Upper lobe of left lung (tissue), 6 donors: ENCODE data around the gene PIGV. TPM values are rescaled to one million over a fixed set of nuclear protein-coding genes. Genes with fewer than 3 reads are reported as not detected.
"Not testable (repeated sequence)": the region's sequence is repeated elsewhere in the genome, so short reads cannot be mapped to it uniquely, and the experiment has no call there.

Source experiments
- ATAC-seq, 2 donors: fragments of 200-7000 bp; cut with Tn5 transposase; one replicate each; pipeline ENCODE4 v1.9.1; 2022; ENCODE audit warnings: mild to moderate bottlenecking in 2 of 2, moderate library complexity in 2 of 2; ENCODE audit not compliant: low FRiP score in 2 of 2
- DNase-seq, 2 donors: peaks; one replicate each; pipeline ENCODE4 v3.0.0-alpha.2; 2019 to 2020
- H3K27ac ChIP-seq, 4 donors: fragments of 200-600 bp; sonication (generic); one replicate each; pipeline ENCODE4 v1.5.1; 2016 to 2019
- H3K27me3 ChIP-seq, 4 donors: fragments of 200-600 bp; sonication (generic); one replicate each; pipeline ENCODE4 v1.5.1; 2017 to 2019
- H3K36me3 ChIP-seq, 4 donors: fragments of 200-600 bp; sonication (generic); one replicate each; pipeline ENCODE4 v1.5.1; 2016 to 2019
- H3K4me1 ChIP-seq, 4 donors: fragments of 200-600 bp; sonication (generic); one replicate each; pipeline ENCODE4 v1.5.1; 2018 to 2019
- H3K4me3 ChIP-seq, 4 donors: fragments of 200-600 bp; sonication (generic); one replicate each; pipeline ENCODE4 v1.5.1; 2017 to 2019; ENCODE audit warnings: mild to moderate bottlenecking in 2 of 4, moderate library complexity in 1 of 4
- H3K9me3 ChIP-seq, 4 donors: fragments of 200-600 bp; sonication (generic); one replicate each; pipeline ENCODE4 v1.5.1; 2018 to 2019
- CTCF ChIP-seq, 6 experiments: fragments of 450-650 bp in 4 of 6; fragments of 200-600 bp in 2 of 6; sonication (generic) in 2 of 6; IDR thresholded peaks; one replicate each; pipeline ENCODE4 v1.5.1; 2016 to 2019; ENCODE audit warnings: antibody characterized with exemption in 6 of 6
- EP300 ChIP-seq, 4 donors: sonication (generic); formaldehyde crosslinking; IDR thresholded peaks; one replicate each; pipeline ENCODE4 v1.5.1; 2017; ENCODE audit warnings: antibody characterized with exemption in 4 of 4, control low read depth in 2 of 4
- POLR2A ChIP-seq, 4 donors: fragments of 450-650 bp; IDR thresholded peaks; one replicate each; pipeline ENCODE4 v1.5.1; 2016 to 2017; ENCODE audit warnings: antibody characterized with exemption in 4 of 4, mild to moderate bottlenecking in 2 of 4
- POLR2AphosphoS5 ChIP-seq, 2 donors: sonication (generic); formaldehyde crosslinking; IDR thresholded peaks; one replicate each; pipeline ENCODE4 v1.5.1; 2017; ENCODE audit warnings: antibody characterized with exemption in 2 of 2
- WGBS, 2 donors: methylation state at CpG; one replicate each; pipeline ENCODE4 v1.1.5; 2017 to 2018; 5-methylcytosine and 5-hydroxymethylcytosine counted together
- total RNA-seq, 6 donors: library from RNA; depleted of rRNA in 4 of 6; stranded (reverse); fragments of >200 nt in 4 of 6; gene quantifications; one replicate each; pipeline versions ENCODE4 v1.1.0 to v1.2.1, GENCODE V29; 2016 to 2021
- donor health status: DM: no; HTN: no; CAD: no; lungs with moderate emphysema.
- donor health status: DM: no; HTN: yes; CAD: no; lungs with severe emphysema.

Gene PIGV
- total RNA-seq, 6 donors from 2014 or later = 11.9 to 25.1 (median 17.5) TPM

GRCh38 chr1:26833432-26834405, 46.0 kb downstream of the PIGV start:
- DNase-seq (peak in 1 of 2 donors; percentile 83), ATAC-seq (peak; percentile 41 to 71)
- WGBS, 2 donors = 75 to 80% methylated on average over 15 to 23 of the region's 23 CpGs
- Histone ChIP-seq H3K4me3 (no peak overlapping the region), H3K27ac (peak overlapping the region; percentile 54 to 82 (median 72)), H3K36me3 (peaks cover 0 to 73% (median 42%) of the 10 kb centered on the region in 4 donors), H3K27me3 (no peaks in the 10 kb centered on the region), H3K4me1 (peaks cover 9 to 25% (median 18%) of the 10 kb centered on the region in 4 donors), H3K9me3 (no peaks in the 10 kb centered on the region)
- TF ChIP-seq CTCF (IDR thresholded peaks at IDR 0.05) = peak in 2 of 6 experiments; percentile 8 to 12
- TF ChIP-seq POLR2AphosphoS5 (IDR thresholded peaks at IDR 0.05) = peak; percentile 36 to 42
- TF ChIP-seq EP300 (IDR thresholded peaks at IDR 0.05) = no peak
- TF ChIP-seq POLR2A (IDR thresholded peaks at IDR 0.05) = peak in 1 of 4 donors; percentile 33

- not testable (repeated sequence) for H3K27ac ChIP-seq, H3K4me1 ChIP-seq, ATAC-seq, H3K27me3 ChIP-seq, H3K4me3 ChIP-seq, H3K9me3 ChIP-seq, DNase-seq
- peaks cover 0 to 90% (median 60%) of the 10 kb centered on the region in 4 donors for H3K36me3 ChIP-seq
- 91 to 94% methylated on average over 5 of the region's 5 CpGs for WGBS, 2 donors
Measured at GRCh38 chr1:26837665-26838064, 49.9 kb downstream of the PIGV start.

GRCh38 chr1:26838474-26839338, 51.0 kb downstream of the PIGV start:
- H3K4me3 ChIP-seq = no peak overlapping the region

GRCh38 chr1:26839339-26839722, 51.6 kb downstream of the PIGV start:
- H3K9me3 ChIP-seq = no peaks in the 10 kb centered on the region
- H3K4me3 ChIP-seq = no peak overlapping the region
- H3K27ac ChIP-seq = no peak overlapping the region
- DNase-seq (no peak), ATAC-seq (no peak)
- H3K27me3 ChIP-seq = no peaks in the 10 kb centered on the region
- 91 to 95% methylated on average over 1 of the region's 1 CpG for WGBS, 2 donors
- H3K36me3 ChIP-seq = peaks cover 0 to 88% (median 50%) of the 10 kb centered on the region in 4 donors
- no peaks in the 10 kb centered on the region for H3K4me1 ChIP-seq
- TF ChIP-seq EP300 (IDR thresholded peaks at IDR 0.05) (no peak), POLR2AphosphoS5 (IDR thresholded peaks at IDR 0.05) (no peak), CTCF (IDR thresholded peaks at IDR 0.05) (no peak), POLR2A (IDR thresholded peaks at IDR 0.05) (no peak)

More at GRCh38 chr1:26838474-26839338, 51.0 kb downstream of the PIGV start:
- Histone ChIP-seq H3K9me3 (no peaks in the 10 kb centered on the region), H3K36me3 (peaks cover 0 to 90% (median 56%) of the 10 kb centered on the region in 4 donors), H3K27ac (peak overlapping the region in 1 of 4 donors; percentile 20), H3K27me3 (no peaks in the 10 kb centered on the region), H3K4me1 (peaks cover 0 to 3% (median 0%) of the 10 kb centered on the region in 4 donors)
- DNase-seq (no peak), ATAC-seq (no peak)
- TF ChIP-seq CTCF (IDR thresholded peaks at IDR 0.05) (no peak), POLR2A (IDR thresholded peaks at IDR 0.05) (no peak), EP300 (IDR thresholded peaks at IDR 0.05) (no peak), POLR2AphosphoS5 (IDR thresholded peaks at IDR 0.05) (no peak)
- WGBS, 2 donors = 75 to 78% methylated on average over 6 to 8 of the region's 8 CpGs

GRCh38 chr1:26839779-26840178, 52.0 kb downstream of the PIGV start:
- Histone ChIP-seq H3K27ac (no peak overlapping the region), H3K36me3 (peaks cover 0 to 84% (median 47%) of the 10 kb centered on the region in 4 donors)
- 67 to 76% methylated on average over 2 to 6 of the region's 6 CpGs for WGBS, 2 donors

More at GRCh38 chr1:26839779-26840178, 52.0 kb downstream of the PIGV start:
- no peaks in the 10 kb centered on the region for H3K27me3 ChIP-seq
- ATAC-seq (peak in 1 of 2 donors; percentile 34), DNase-seq (no peak)
- peaks cover 0 to 3% (median 0%) of the 10 kb centered on the region in 4 donors for H3K4me1 ChIP-seq
- no peaks in the 10 kb centered on the region for H3K9me3 ChIP-seq
- H3K4me3 ChIP-seq = no peak overlapping the region
- no peak for TF ChIP-seq POLR2AphosphoS5 (IDR thresholded peaks at IDR 0.05)
- no peak for TF ChIP-seq EP300 (IDR thresholded peaks at IDR 0.05)
- TF ChIP-seq POLR2A (IDR thresholded peaks at IDR 0.05) = no peak
- no peak for TF ChIP-seq CTCF (IDR thresholded peaks at IDR 0.05)
